ENCODE data around the gene TTBK1. TPM values are rescaled to one million over a fixed set of nuclear protein-coding genes. Genes with fewer than 3 reads are reported as not detected.

Gene TTBK1
- polyA plus RNA-seq, 1 donor from 2014 or later: 4.2 TPM

- Histone ChIP-seq H3K4me3 (ENCODE audit: low read length) (no peak overlapping the region), H2AFZ (ENCODE audit: low read depth, low read length) (no peak overlapping the region), H3K9me3 (ENCODE audit: low read length) (no peaks in the 10 kb centered on the region), H3K27me3 (ENCODE audit: insufficient read depth, low read depth, low read length) (no peaks in the 10 kb centered on the region), H3K9me2 (ENCODE audit: insufficient read depth, low read length) (no peaks in the 10 kb centered on the region), H4K20me1 (ENCODE audit: insufficient read depth) (no peaks in the 10 kb centered on the region), H3K4me2 (ENCODE audit: low read length) (no peak overlapping the region), H3K27ac (ENCODE audit: low read length) (no peak overlapping the region), H3F3A (ENCODE audit: insufficient read depth, low read length, poor library complexity, severe bottlenecking) (no peaks in the 10 kb centered on the region), H3K36me3 (ENCODE audit: insufficient read depth, low read length) (peaks cover 6% of the 10 kb centered on the region), H3K79me2 (replicated peaks; ENCODE audit: insufficient read depth, low read length) (no peaks in the 10 kb centered on the region), H3K9ac (ENCODE audit: low read length) (no peak overlapping the region)
- TF ChIP-seq CTCF (IDR thresholded peaks at IDR 0.05; ENCODE audit: poor library complexity, severe bottlenecking) (no peak), SMC3 (conservative IDR thresholded peaks at IDR 0.05; ENCODE audit: poor library complexity) (no peak), EP300 (conservative IDR thresholded peaks at IDR 0.05; ENCODE audit: poor library complexity, severe bottlenecking) (no peak), TAF1 (IDR thresholded peaks at IDR 0.05; ENCODE audit: low read depth) (no peak), RAD21 (conservative IDR thresholded peaks at IDR 0.05) (no peak), REST (IDR thresholded peaks at IDR 0.05; ENCODE audit: borderline replicate concordance) (no peak), EZH2 (IDR thresholded peaks at IDR 0.05; ENCODE audit: borderline replicate concordance, insufficient read depth, low read length, poor library complexity, severe bottlenecking) (no peak), POLR2AphosphoS5 (IDR thresholded peaks at IDR 0.05) (no peak), MXI1 (conservative IDR thresholded peaks at IDR 0.05; ENCODE audit: poor library complexity, severe bottlenecking) (no peak)
Measured at GRCh38 chr6:43331891-43332290, 88.6 kb downstream of the TTBK1 start.

- peaks cover 10% of the 10 kb centered on the region for H3K36me3 ChIP-seq (ENCODE audit: insufficient read depth, low read length)
- no peaks in the 10 kb centered on the region for H3K79me2 ChIP-seq (replicated peaks; ENCODE audit: insufficient read depth, low read length)
- no peak overlapping the region for H3K9ac ChIP-seq (ENCODE audit: low read length)
- peak; percentile 57 for TF ChIP-seq SMC3 (conservative IDR thresholded peaks at IDR 0.05; ENCODE audit: poor library complexity)
- no peak for TF ChIP-seq EP300 (conservative IDR thresholded peaks at IDR 0.05; ENCODE audit: poor library complexity, severe bottlenecking)
- TF ChIP-seq RAD21 (conservative IDR thresholded peaks at IDR 0.05): peak; percentile 34
- no peak for TF ChIP-seq TAF1 (IDR thresholded peaks at IDR 0.05; ENCODE audit: low read depth)
- no peak for TF ChIP-seq EZH2 (IDR thresholded peaks at IDR 0.05; ENCODE audit: borderline replicate concordance, insufficient read depth, low read length, poor library complexity, severe bottlenecking)
- TF ChIP-seq CTCF (IDR thresholded peaks at IDR 0.05; ENCODE audit: poor library complexity, severe bottlenecking): peak; percentile 53
- TF ChIP-seq REST (IDR thresholded peaks at IDR 0.05; ENCODE audit: borderline replicate concordance): no peak
- H3K27me3 ChIP-seq (ENCODE audit: insufficient read depth, low read depth, low read length): no peaks in the 10 kb centered on the region
- H3K4me2 ChIP-seq (ENCODE audit: low read length): no peak overlapping the region
- no peak overlapping the region for H2AFZ ChIP-seq (ENCODE audit: low read depth, low read length)
- no peak overlapping the region for H3K27ac ChIP-seq (ENCODE audit: low read length)
- no peaks in the 10 kb centered on the region for H3K9me2 ChIP-seq (ENCODE audit: insufficient read depth, low read length)
- H3K4me3 ChIP-seq (ENCODE audit: low read length): no peak overlapping the region
- H4K20me1 ChIP-seq (ENCODE audit: insufficient read depth): no peaks in the 10 kb centered on the region
- no peaks in the 10 kb centered on the region for H3K9me3 ChIP-seq (ENCODE audit: low read length)
- H3F3A ChIP-seq (ENCODE audit: insufficient read depth, low read length, poor library complexity, severe bottlenecking): no peaks in the 10 kb centered on the region
Measured at GRCh38 chr6:43334466-43335095, 91.3 kb downstream of the TTBK1 start.

Measured in neural cell (in vitro differentiated cells).